K562 (cell line): Measurements from ENCODE around the gene NPR3. TPM values are rescaled to one million over a fixed set of nuclear protein-coding genes. Genes with fewer than 3 reads are reported as not detected.

Experiments used
- ATAC-seq: fragments of 200-7000 bp; cut with Tn5 transposase; 3 replicates; pipeline ENCODE4 v1.9.1; 2020; ENCODE audit warnings: moderate library complexity
- BruUV-seq: library from RNA; stranded (reverse); fragments of 400-500 nt; replicated peaks from 2 replicates; lab custom pipeline; 2021; lab: Mats Ljungman, UMichigan
- CTCF ChIA-PET: fragments of 300-600 bp; formaldehyde crosslinking; extraction: SDS; loops from one replicate; lab custom pipeline; 2021; ENCODE audit warnings: low intra/inter-chr PET ratio; lab: Yijun Ruan, JAX
- POLR2A ChIA-PET: fragments of 300-600, 350-650 bp; sonication (Branson Sonifier 250); formaldehyde crosslinking; extraction: SDS; loops from one replicate; lab custom pipeline; 2021; ENCODE audit warnings: antibody characterized with exemption, inconsistent platforms; lab: Yijun Ruan, JAX
- DNase-seq, 4 experiments: peaks; one replicate each; pipeline versions ENCODE4 v3.0.0 to v3.0.0-alpha.2; 2011 to 2018; ENCODE audit warnings: low spot score in 3 of 4, mixed read lengths in 3 of 4; ENCODE audit errors: extremely low read depth in 1 of 4
- FAIRE-seq: peaks from 2 replicates; lab custom pipeline; 2011; peaks lifted over from hg19 to GRCh38; lab: Jason Lieb, UNC
- H2AFZ ChIP-seq: 2 replicates; pipeline ENCODE4 v1.6.0; 2011; ENCODE audit warnings: low read depth, low read length, control low read depth, inconsistent platforms
- H3K27ac ChIP-seq: fragments of 200-600 bp; 3 replicates; pipeline ENCODE4 v1.8.0; 2011; ENCODE audit warnings: low read depth, mild to moderate bottlenecking, control low read depth, inconsistent platforms, low read length, moderate library complexity, mixed read lengths; ENCODE audit errors: extremely low read depth
- H3K27me3 ChIP-seq, 2 experiments: fragments of 300-600 bp in 1 of 2; 2 replicates in 1 of 2; 3 replicates in 1 of 2; pipeline versions ENCODE4 v1.6.0 to v1.8.0; 2011; ENCODE audit warnings: inconsistent platforms in 2 of 2, low read length in 2 of 2, mild to moderate bottlenecking in 1 of 2, mixed read lengths in 1 of 2, moderate library complexity in 1 of 2; ENCODE audit not compliant: control insufficient read depth in 2 of 2, insufficient read depth in 2 of 2
- H3K36me3 ChIP-seq: fragments of 300-600 bp; 3 replicates; pipeline ENCODE4 v1.8.0; 2011; ENCODE audit warnings: mild to moderate bottlenecking, low read length, inconsistent platforms; ENCODE audit not compliant: control insufficient read depth, insufficient read depth
- H3K4me1 ChIP-seq, 2 experiments: fragments of 200-600 bp in 1 of 2; replicated peaks in 1 of 2; 2 replicates in 1 of 2; 3 replicates in 1 of 2; pipeline versions ENCODE4 v1.5.1 to v1.8.0; 2011; ENCODE audit warnings: inconsistent platforms in 2 of 2, low read length in 2 of 2, mild to moderate bottlenecking in 1 of 2, mixed read lengths in 1 of 2, moderate library complexity in 1 of 2; ENCODE audit not compliant: control insufficient read depth in 2 of 2, insufficient read depth in 2 of 2
- H3K4me2 ChIP-seq: 2 replicates; pipeline ENCODE4 v1.6.1; 2011; ENCODE audit warnings: low read length, control low read depth, inconsistent platforms, mixed read lengths; ENCODE audit not compliant: insufficient read depth
- H3K4me3 ChIP-seq: fragments of 200-600 bp; sonication (generic), shearing (Covaris generic); 2 replicates; pipeline ENCODE4 v1.5.1; 2016; ENCODE audit warnings: control low read depth, inconsistent platforms
- H3K79me2 ChIP-seq: fragments of 200-600 bp; 3 replicates; pipeline ENCODE4 v1.8.0; 2011; ENCODE audit warnings: low read length, inconsistent platforms; ENCODE audit not compliant: control insufficient read depth, insufficient read depth
- H3K9ac ChIP-seq, 2 experiments: 2 replicates each; pipeline versions ENCODE4 v1.6.0 to v1.6.1; 2011; ENCODE audit warnings: low read depth in 2 of 2, low read length in 2 of 2, control low read depth in 1 of 2, inconsistent platforms in 1 of 2, mild to moderate bottlenecking in 1 of 2, mixed read lengths in 1 of 2; ENCODE audit not compliant: insufficient read depth in 1 of 2
- H3K9me1 ChIP-seq: one replicate; pipeline ENCODE4 v1.6.0; 2011; ENCODE audit warnings: inconsistent platforms, mild to moderate bottlenecking, low read length, moderate library complexity; ENCODE audit not compliant: control insufficient read depth, insufficient read depth
- H3K9me3 ChIP-seq: replicated peaks from 2 replicates; pipeline ENCODE4 v1.5.1; 2011; ENCODE audit warnings: low read depth, low read length, inconsistent platforms; ENCODE audit not compliant: control insufficient read depth, insufficient read depth
- H4K20me1 ChIP-seq: replicated peaks from 2 replicates; pipeline ENCODE4 v1.6.1; 2011; ENCODE audit warnings: low read length, inconsistent platforms, mixed read lengths; ENCODE audit not compliant: control insufficient read depth, insufficient read depth
- CSDE1 ChIP-seq, 2 experiments: fragments of 450-650 bp; IDR thresholded peaks; 2 replicates each; pipeline ENCODE4 v1.6.1; 2016; ENCODE audit warnings: mild to moderate bottlenecking in 1 of 2
- NCOR1 ChIP-seq: fragments of 450-650 bp; IDR thresholded peaks from 2 replicates; pipeline ENCODE4 v1.6.1; 2016; ENCODE audit warnings: mild to moderate bottlenecking, moderate library complexity
- TCF7 ChIP-seq: sonication (generic); IDR thresholded peaks from 2 replicates; pipeline ENCODE4 v1.6.1; 2016; ENCODE audit warnings: antibody characterized with exemption, borderline replicate concordance
- WGBS: fragments of 100-300 bp; shearing (Covaris generic); methylation state at CpG from one replicate; pipeline ENCODE4 v1.1.6; 2016; ENCODE audit warnings: low coverage, mixed read lengths; ENCODE audit not compliant: insufficient coverage; ENCODE audit errors: missing lambda C conversion rate; 5-methylcytosine and 5-hydroxymethylcytosine counted together
- in situ Hi-C: fragments of 300-500 bp; cut with MboI; formaldehyde crosslinking; loops from 4 replicates; pipeline ENCODE4 v1.15.0; 2018; ENCODE audit warnings: inconsistent platforms, mixed read lengths
- intact Hi-C: fragments of 100-400 bp; cut with micrococcal nuclease; formaldehyde crosslinking; loops from 2 replicates; pipeline ENCODE4 v1.14.2; 2022
- polyA plus RNA-seq, 8 experiments: library from polyadenylated mRNA; depleted of rRNA in 4 of 8; stranded (reverse) in 5 of 8; unstranded in 3 of 8; fragments of >200 nt; fragmentation: Nextera tagmentation in 2 of 8; fragmentation: Illumina TruSeq in 1 of 8; extraction: Ambion mirVana in 2 of 8; extraction: Trizol in 1 of 8; gene quantifications; 2 replicates each; pipeline versions ENCODE4 v1.2.1 to v1.2.3, GENCODE V29; 2011 to 2014; ENCODE audit warnings: inconsistent platforms in 1 of 8, missing spikeins in 1 of 8
- total RNA-seq, 7 experiments: library from RNA; depleted of rRNA in 6 of 7; stranded (reverse); fragments of >200 nt in 6 of 7; fragmentation: Illumina TruSeq in 2 of 7; extraction: Trizol in 2 of 7; gene quantifications; 2 replicates each; pipeline versions ENCODE4 v1.2.1 to v1.2.3, GENCODE V29; 2011 to 2021; ENCODE audit warnings: low replicate concordance in 1 of 7
- TF ChIP-seq, protein P1 (sequence below): fragments of 250-450 bp; sonication (Bioruptor Pico); IDR thresholded peaks from 2 replicates; pipeline ENCODE4 v1.4.0; 2020; ENCODE audit warnings: mild to moderate bottlenecking, moderate library complexity
- TF ChIP-seq, protein P2 (sequence below): sonication (generic); formaldehyde crosslinking; IDR thresholded peaks from 2 replicates; pipeline ENCODE4 v1.9.0; 2022; ENCODE audit warnings: mild to moderate bottlenecking, missing genetic modification reagents

NPR3 gene
- total and polyA plus RNA-seq, 9 of the 15 experiments (the other 6 are each of a cell fraction or from before 2014, with no cell fraction given), result 0.01 to 0.11 (median 0.04) TPM; not detected in 2

DNA sequence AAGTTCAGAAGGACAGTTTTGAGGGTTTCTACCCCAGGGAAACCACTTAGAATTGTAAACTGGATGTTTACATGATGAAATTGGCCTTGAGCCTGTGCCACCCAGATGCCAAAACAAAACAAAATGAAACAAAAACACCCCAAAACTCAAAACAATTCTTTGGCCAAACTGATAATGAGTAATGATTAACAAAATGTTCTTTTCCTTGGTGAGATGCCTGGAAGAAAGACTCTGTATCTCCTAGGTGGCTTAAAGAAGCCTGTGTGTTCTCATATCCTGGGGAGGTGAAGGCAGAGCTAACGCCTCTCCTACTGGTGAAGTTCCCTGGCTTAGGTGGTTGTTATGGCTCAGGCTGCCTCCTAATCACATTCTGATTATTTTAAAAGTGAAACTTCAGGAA lies 120.5 kb downstream of the NPR3 start:
- in situ Hi-C loops, result no loop called here
- no peak for TF ChIP-seq TCF7
- TF ChIP-seq NCOR1, result no peak
- TF ChIP-seq, protein P1, sequence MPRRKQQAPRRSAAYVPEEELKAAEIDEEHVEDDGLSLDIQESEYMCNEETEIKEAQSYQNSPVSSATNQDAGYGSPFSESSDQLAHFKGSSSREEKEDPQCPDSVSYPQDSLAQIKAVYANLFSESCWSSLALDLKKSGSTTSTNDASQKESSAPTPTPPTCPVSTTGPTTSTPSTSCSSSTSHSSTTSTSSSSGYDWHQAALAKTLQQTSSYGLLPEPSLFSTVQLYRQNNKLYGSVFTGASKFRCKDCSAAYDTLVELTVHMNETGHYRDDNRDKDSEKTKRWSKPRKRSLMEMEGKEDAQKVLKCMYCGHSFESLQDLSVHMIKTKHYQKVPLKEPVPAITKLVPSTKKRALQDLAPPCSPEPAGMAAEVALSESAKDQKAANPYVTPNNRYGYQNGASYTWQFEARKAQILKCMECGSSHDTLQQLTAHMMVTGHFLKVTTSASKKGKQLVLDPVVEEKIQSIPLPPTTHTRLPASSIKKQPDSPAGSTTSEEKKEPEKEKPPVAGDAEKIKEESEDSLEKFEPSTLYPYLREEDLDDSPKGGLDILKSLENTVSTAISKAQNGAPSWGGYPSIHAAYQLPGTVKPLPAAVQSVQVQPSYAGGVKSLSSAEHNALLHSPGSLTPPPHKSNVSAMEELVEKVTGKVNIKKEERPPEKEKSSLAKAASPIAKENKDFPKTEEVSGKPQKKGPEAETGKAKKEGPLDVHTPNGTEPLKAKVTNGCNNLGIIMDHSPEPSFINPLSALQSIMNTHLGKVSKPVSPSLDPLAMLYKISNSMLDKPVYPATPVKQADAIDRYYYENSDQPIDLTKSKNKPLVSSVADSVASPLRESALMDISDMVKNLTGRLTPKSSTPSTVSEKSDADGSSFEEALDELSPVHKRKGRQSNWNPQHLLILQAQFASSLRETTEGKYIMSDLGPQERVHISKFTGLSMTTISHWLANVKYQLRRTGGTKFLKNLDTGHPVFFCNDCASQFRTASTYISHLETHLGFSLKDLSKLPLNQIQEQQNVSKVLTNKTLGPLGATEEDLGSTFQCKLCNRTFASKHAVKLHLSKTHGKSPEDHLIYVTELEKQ (CRISPR knock-in tag), result no peak
- no peak for TF ChIP-seq CSDE1 (IDR thresholded peaks at IDR 0.05)
- TF ChIP-seq, protein P2, sequence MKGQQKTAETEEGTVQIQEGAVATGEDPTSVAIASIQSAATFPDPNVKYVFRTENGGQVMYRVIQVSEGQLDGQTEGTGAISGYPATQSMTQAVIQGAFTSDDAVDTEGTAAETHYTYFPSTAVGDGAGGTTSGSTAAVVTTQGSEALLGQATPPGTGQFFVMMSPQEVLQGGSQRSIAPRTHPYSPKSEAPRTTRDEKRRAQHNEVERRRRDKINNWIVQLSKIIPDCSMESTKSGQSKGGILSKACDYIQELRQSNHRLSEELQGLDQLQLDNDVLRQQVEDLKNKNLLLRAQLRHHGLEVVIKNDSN (CRISPR knock-in tag), result no peak
- Histone ChIP-seq H3K9me3 (no peaks in the 10 kb centered on the region), H2AFZ (no peak overlapping the region), H3K9ac (no peak overlapping the region), H4K20me1 (no peaks in the 10 kb centered on the region), H3K27me3 (no peaks in the 10 kb centered on the region), H3K4me1 (no peaks in the 10 kb centered on the region), H3K9me1 (no peaks in the 10 kb centered on the region), H3K27ac (no peak overlapping the region), H3K36me3 (no peaks in the 10 kb centered on the region), H3K79me2 (no peaks in the 10 kb centered on the region), H3K4me3 (no peak overlapping the region), H3K4me2 (no peak overlapping the region)
- no TSS peak for BruUV-seq
- FAIRE-seq (no peak), DNase-seq (no peak), ATAC-seq (no peak)
- ChIA-PET POLR2A (no interaction called here), CTCF (no interaction called here)
- 0% methylated on average over 1 of the region's 1 CpG for WGBS
- intact Hi-C loops, result no loop called here
